Peyer's patch (tissue), 4 donors: ENCODE measurements around the gene DOCK1. TPM values are rescaled to one million over a fixed set of nuclear protein-coding genes. Genes with fewer than 3 reads are reported as not detected.

Experiments
- DNase-seq, 3 donors: peaks; one replicate each; pipeline ENCODE4 v3.0.0-alpha.2; 2017 to 2019
- H3K27ac ChIP-seq, 4 donors: fragments of 200-600 bp; sonication (generic); one replicate each; pipeline ENCODE4 v1.5.1; 2016 to 2019
- H3K27me3 ChIP-seq, 2 donors: fragments of 200-600 bp; sonication (generic); one replicate each; pipeline ENCODE4 v1.5.1; 2019
- H3K36me3 ChIP-seq, 3 donors: fragments of 200-600 bp; sonication (generic); one replicate each; pipeline ENCODE4 v1.5.1; 2016 to 2019
- H3K4me1 ChIP-seq, 4 donors: fragments of 200-600 bp; sonication (generic); one replicate each; pipeline ENCODE4 v1.5.1; 2016 to 2019
- H3K4me3 ChIP-seq, 4 donors: fragments of 200-600 bp; sonication (generic); 1 replicate in 3 of 4; 2 replicates in 1 of 4; pipeline ENCODE4 v1.5.1; 2016 to 2019; ENCODE audit warnings: mild to moderate bottlenecking in 1 of 4
- H3K9me3 ChIP-seq, 4 donors: fragments of 200-600 bp; sonication (generic); one replicate each; pipeline ENCODE4 v1.5.1; 2016 to 2019; ENCODE audit warnings: mild to moderate bottlenecking in 1 of 4
- POLR2A ChIP-seq, 2 donors: fragments of 450-650 bp; IDR thresholded peaks; one replicate each; pipeline ENCODE4 v1.5.1; 2017; ENCODE audit warnings: antibody characterized with exemption in 2 of 2, mild to moderate bottlenecking in 2 of 2, moderate library complexity in 2 of 2
- total RNA-seq, 4 donors: library from RNA; depleted of rRNA; stranded (reverse); fragments of >200 nt; gene quantifications; one replicate each; pipeline ENCODE4 v1.1.0, GENCODE V29; 2016
- TF ChIP-seq, protein P1 (sequence below), 6 experiments: fragments of 450-650 bp in 4 of 6; fragments of 200-600 bp in 2 of 6; sonication (generic) in 1 of 6; IDR thresholded peaks; one replicate each; pipeline ENCODE4 v1.5.1; 2017 to 2019; ENCODE audit warnings: antibody characterized with exemption in 6 of 6, mild to moderate bottlenecking in 3 of 6, moderate library complexity in 1 of 6

DOCK1 gene
- total RNA-seq, 4 donors from 2014 or later: 42.0 to 117 (median 92.2) TPM

DNA sequence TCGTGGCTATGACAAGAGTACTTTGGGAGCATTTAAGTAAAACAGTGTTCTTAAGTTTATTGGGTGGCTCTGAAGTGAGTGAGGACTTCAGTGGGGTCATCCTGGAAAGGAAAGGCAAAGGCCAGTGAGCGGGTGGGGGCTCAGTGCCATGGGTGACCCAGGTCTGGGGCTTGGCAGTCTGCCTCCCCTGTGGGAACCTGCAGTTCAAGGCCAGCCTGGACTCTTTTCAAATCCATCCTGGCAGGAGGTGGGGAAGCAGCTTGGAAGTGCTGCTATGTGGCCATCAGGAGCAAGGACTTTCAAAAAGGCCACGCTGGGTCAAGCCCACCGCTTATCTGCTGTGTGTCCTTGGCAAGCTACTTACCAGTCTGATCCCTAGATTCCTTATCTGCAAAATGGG is 495.0 kb downstream of the DOCK1 start:
- no peaks in the 10 kb centered on the region for H3K4me1 ChIP-seq
- H3K9me3 ChIP-seq: no peaks in the 10 kb centered on the region
- H3K4me3 ChIP-seq: no peak overlapping the region
- no peak for DNase-seq
- no peak overlapping the region for H3K27ac ChIP-seq
- no peak for TF ChIP-seq POLR2A (IDR thresholded peaks at IDR 0.05)
- TF ChIP-seq, protein P1, sequence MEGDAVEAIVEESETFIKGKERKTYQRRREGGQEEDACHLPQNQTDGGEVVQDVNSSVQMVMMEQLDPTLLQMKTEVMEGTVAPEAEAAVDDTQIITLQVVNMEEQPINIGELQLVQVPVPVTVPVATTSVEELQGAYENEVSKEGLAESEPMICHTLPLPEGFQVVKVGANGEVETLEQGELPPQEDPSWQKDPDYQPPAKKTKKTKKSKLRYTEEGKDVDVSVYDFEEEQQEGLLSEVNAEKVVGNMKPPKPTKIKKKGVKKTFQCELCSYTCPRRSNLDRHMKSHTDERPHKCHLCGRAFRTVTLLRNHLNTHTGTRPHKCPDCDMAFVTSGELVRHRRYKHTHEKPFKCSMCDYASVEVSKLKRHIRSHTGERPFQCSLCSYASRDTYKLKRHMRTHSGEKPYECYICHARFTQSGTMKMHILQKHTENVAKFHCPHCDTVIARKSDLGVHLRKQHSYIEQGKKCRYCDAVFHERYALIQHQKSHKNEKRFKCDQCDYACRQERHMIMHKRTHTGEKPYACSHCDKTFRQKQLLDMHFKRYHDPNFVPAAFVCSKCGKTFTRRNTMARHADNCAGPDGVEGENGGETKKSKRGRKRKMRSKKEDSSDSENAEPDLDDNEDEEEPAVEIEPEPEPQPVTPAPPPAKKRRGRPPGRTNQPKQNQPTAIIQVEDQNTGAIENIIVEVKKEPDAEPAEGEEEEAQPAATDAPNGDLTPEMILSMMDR (IDR thresholded peaks at IDR 0.05): no peak
- no peaks in the 10 kb centered on the region for H3K27me3 ChIP-seq
- H3K36me3 ChIP-seq: peaks cover 0 to 18% (median 0%) of the 10 kb centered on the region in 3 donors

DNA sequence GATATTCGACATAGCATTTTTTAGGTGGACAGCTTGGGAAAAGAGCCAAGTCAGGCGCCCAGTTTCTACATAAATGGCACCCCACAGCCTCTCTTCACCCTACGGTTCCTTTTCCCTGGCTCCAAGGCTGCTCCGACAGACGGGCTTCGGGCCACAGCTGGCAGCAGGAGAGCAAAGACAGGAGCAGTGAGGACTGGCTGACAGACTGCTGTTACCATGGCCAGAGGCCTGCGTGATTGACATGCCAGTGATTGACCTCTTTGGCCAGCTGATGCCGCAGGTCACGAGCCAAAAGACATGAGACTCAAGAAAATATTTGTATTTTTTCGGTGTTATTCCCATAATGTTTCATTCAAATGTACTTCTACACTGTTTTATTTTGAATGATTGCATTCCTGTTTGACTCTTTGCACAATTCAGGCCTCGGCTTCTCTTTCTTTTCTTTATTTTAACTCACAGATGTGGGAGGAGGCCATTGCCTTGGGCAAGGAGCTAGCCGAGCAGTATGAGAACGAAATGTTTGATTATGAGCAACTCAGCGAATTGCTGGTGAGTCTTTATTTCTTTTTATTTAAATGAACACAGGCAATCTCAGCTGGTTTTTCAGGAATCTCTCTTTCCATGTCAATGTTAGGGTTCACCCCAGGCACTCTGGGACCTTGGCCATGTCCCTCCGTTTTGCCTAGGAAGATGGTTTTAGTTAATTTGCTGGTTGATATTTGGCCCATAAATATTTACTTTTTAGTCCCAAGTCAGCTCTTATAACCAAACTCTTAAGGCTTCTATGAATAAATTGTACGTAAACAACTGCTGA is 497.6 kb downstream of the DOCK1 start:
- Histone ChIP-seq H3K36me3 (peaks cover 0 to 18% (median 0%) of the 10 kb centered on the region in 3 donors), H3K4me1 (no peaks in the 10 kb centered on the region), H3K9me3 (no peaks in the 10 kb centered on the region), H3K4me3 (no peak overlapping the region), H3K27ac (peak overlapping the region in 2 of 4 donors; percentile 52 to 60), H3K27me3 (no peaks in the 10 kb centered on the region)
- DNase-seq: no peak
- TF ChIP-seq, protein P1 (IDR thresholded peaks at IDR 0.05): no peak
- TF ChIP-seq POLR2A (IDR thresholded peaks at IDR 0.05): no peak

DNA sequence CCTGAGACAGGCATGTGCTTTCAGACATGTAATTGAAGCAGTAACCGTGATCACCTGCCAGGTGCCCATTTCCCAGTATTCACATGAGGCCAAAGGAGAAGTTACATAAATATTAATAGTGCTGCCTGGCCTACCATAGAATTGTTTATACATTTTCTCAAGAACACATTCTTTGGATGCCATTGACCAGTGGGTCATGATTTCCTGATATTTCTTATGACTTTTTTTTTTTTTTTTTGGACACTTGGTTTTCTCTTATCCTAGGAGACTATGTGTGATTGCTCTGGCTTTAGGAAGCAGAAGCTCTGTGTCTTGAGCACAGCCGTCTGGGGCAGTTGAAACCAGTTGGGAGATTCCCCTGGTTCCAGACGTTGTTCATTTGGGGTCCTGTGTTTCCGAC is 500.0 kb downstream of the DOCK1 start:
- TF ChIP-seq, protein P1 (IDR thresholded peaks at IDR 0.05): no peak
- no peak for TF ChIP-seq POLR2A (IDR thresholded peaks at IDR 0.05)
- Histone ChIP-seq H3K4me1 (no peaks in the 10 kb centered on the region), H3K27ac (no peak overlapping the region), H3K4me3 (no peak overlapping the region), H3K27me3 (no peaks in the 10 kb centered on the region), H3K9me3 (no peaks in the 10 kb centered on the region), H3K36me3 (peaks cover 0 to 24% (median 0%) of the 10 kb centered on the region in 3 donors)
- DNase-seq: no peak

DNA sequence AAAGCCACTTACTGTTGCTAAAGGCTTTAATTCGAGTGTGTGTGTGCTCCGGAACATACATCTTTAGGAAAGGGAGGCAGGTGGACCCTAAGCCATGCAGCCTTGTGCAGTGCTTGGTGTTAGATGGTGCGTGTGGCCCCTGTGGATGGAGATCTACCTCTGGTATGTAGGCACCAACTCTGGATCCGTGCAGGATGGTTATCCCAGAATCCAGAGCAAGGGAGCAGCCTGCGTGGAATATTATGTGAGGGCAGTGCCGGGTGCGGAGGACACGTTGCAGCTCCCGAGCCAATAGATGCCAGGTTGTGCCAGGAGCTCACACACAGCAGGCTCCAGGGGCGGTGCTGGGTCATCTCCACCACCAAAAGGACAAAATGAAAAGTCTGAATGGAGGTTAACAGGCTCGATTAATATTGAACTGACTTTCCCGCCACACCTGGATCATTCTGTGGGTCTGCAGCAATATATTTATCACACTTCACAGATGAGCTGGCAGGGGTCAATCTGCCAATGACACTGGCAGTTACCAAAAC is 500.9 kb downstream of the DOCK1 start:
- TF ChIP-seq, protein P1 (IDR thresholded peaks at IDR 0.05): no peak
- no peak for TF ChIP-seq POLR2A (IDR thresholded peaks at IDR 0.05)
- Histone ChIP-seq H3K27ac (no peak overlapping the region), H3K4me1 (no peaks in the 10 kb centered on the region), H3K27me3 (no peaks in the 10 kb centered on the region), H3K36me3 (peaks cover 0 to 29% (median 0%) of the 10 kb centered on the region in 3 donors), H3K4me3 (no peak overlapping the region), H3K9me3 (no peaks in the 10 kb centered on the region)
- DNase-seq: peak in 1 of 3 donors; percentile 15

DNA sequence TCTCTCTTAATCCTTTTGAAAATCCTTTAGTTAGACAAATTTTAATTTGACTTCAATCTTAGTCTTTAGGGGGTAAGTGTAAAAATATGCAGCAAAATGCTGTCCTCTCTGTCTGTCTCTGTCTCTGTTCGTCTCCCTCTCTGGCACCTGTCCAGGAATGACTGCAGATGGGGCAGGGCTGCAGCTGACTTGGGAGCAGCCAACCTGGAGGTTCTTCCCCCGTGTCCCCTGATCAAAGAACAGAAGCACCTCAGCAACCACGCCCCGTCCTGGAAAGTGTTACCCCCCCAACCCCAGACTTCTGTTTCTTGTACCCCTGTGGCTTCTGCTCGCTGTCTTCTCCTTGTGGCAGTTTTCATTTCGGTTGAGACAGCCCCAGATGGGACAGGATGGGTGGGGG is 502.3 kb downstream of the DOCK1 start:
- Histone ChIP-seq H3K27me3 (no peaks in the 10 kb centered on the region), H3K36me3 (peaks cover 0 to 32% (median 0%) of the 10 kb centered on the region in 3 donors), H3K9me3 (no peaks in the 10 kb centered on the region), H3K27ac (no peak overlapping the region), H3K4me1 (no peaks in the 10 kb centered on the region), H3K4me3 (no peak overlapping the region)
- TF ChIP-seq POLR2A (IDR thresholded peaks at IDR 0.05): no peak
- TF ChIP-seq, protein P1 (IDR thresholded peaks at IDR 0.05): no peak
- no peak for DNase-seq
